ENCODE results near the gene RYR2. TPM values are rescaled to one million over a fixed set of nuclear protein-coding genes. Genes with fewer than 3 reads are reported as not detected.

The RYR2 gene
- total and polyA plus RNA-seq, 9 of the 15 experiments (the other 6 are each of a cell fraction or from before 2014, with no cell fraction given), result 0.03 to 0.42 (median 0.14) TPM

DNA sequence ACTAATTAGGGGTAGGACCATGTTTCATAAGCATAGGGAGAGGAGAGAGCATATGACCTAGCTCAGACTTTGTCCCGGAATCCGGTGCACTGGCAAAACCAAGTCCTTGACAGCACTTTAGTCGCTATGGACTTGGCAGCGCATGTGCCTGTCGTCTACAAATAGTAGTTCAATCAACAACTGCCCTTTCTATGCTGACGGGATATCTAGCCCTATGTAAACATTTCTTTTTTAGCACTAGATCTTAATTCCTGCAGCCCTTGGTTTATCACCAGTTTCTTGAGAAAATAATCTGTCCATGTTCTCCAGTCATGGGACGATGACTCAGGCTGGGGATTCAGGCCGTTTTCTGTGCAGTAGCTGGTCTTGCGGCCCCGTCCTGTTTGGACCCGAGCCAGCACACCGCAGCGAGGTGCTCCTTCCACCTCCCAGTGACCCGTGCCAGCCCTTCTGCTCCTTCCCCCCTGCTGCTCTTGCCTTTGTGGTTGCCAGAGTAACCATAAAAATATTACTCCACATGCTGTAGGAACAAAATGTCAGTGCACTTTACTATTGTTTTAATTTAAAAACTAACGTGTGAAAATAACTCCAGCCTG, 29.1 kb upstream of the RYR2 start (continued):
- TF ChIP-seq, protein P1, sequence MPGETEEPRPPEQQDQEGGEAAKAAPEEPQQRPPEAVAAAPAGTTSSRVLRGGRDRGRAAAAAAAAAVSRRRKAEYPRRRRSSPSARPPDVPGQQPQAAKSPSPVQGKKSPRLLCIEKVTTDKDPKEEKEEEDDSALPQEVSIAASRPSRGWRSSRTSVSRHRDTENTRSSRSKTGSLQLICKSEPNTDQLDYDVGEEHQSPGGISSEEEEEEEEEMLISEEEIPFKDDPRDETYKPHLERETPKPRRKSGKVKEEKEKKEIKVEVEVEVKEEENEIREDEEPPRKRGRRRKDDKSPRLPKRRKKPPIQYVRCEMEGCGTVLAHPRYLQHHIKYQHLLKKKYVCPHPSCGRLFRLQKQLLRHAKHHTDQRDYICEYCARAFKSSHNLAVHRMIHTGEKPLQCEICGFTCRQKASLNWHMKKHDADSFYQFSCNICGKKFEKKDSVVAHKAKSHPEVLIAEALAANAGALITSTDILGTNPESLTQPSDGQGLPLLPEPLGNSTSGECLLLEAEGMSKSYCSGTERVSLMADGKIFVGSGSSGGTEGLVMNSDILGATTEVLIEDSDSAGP (CRISPR knock-in tag; IDR thresholded peaks at IDR 0.05), result no peak
- no peak for TF ChIP-seq CEBPG (CRISPR knock-in tag; IDR thresholded peaks at IDR 0.05)
- TF ChIP-seq CEBPG (tag; conservative IDR thresholded peaks at IDR 0.05 in 1 of 2, IDR thresholded peaks at IDR 0.05 in 1 of 2), result no peak
- TF ChIP-seq PHF20 (IDR thresholded peaks at IDR 0.05; ENCODE audit: partially characterized antibody), result no peak
- peak; percentile 31; the same call in 1 of the 2 replicates for TF ChIP-seq CTBP1 (IDR thresholded peaks at IDR 0.05; ENCODE audit: borderline replicate concordance)
- peak; percentile 48; the same call in 1 of the 2 replicates for TF ChIP-seq ATF7 (IDR thresholded peaks at IDR 0.05)
- TF ChIP-seq ILK (tag; IDR thresholded peaks at IDR 0.05; ENCODE audit: borderline replicate concordance, low read depth), result no peak
- TF ChIP-seq RBBP5 (IDR thresholded peaks at IDR 0.05; ENCODE audit: borderline replicate concordance, insufficient read depth, low read length, poor library complexity, severe bottlenecking), result no peak
- 0 out of 2 replicates have a peak, but pooled peaks have one; percentile 37 for TF ChIP-seq SMARCA4 (IDR thresholded peaks at IDR 0.05)
- TF ChIP-seq ZNF23 (CRISPR knock-in tag; IDR thresholded peaks at IDR 0.05), result no peak
- TF ChIP-seq, protein P2, sequence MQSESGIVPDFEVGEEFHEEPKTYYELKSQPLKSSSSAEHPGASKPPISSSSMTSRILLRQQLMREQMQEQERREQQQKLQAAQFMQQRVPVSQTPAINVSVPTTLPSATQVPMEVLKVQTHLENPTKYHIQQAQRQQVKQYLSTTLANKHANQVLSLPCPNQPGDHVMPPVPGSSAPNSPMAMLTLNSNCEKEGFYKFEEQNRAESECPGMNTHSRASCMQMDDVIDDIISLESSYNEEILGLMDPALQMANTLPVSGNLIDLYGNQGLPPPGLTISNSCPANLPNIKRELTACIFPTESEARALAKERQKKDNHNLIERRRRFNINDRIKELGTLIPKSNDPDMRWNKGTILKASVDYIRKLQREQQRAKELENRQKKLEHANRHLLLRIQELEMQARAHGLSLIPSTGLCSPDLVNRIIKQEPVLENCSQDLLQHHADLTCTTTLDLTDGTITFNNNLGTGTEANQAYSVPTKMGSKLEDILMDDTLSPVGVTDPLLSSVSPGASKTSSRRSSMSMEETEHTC (IDR thresholded peaks at IDR 0.05), result peak; percentile 65; the same call in 1 of the 2 replicates
- TF ChIP-seq ZNF668 (CRISPR knock-in tag; IDR thresholded peaks at IDR 0.05), result no peak
- peak; percentile 69 for TF ChIP-seq CXXC5 (CRISPR knock-in tag; IDR thresholded peaks at IDR 0.05)
- TF ChIP-seq RCOR1 (IDR thresholded peaks at IDR 0.05; ENCODE audit: borderline replicate concordance in 1 of 2, low read depth in 2 of 2, low read length in 2 of 2), result peak in 1 of 2 experiments; percentile 61; a peak in 1 of 4 replicates
- peak; percentile 66; the same call in 1 of the 2 replicates for TF ChIP-seq SMARCE1 (IDR thresholded peaks at IDR 0.05)
- peak in 1 of 2 experiments; percentile 65; a peak in 2 of 4 replicates for TF ChIP-seq MAZ (CRISPR knock-in tag; conservative IDR thresholded peaks at IDR 0.05 in 1 of 2, IDR thresholded peaks at IDR 0.05 in 1 of 2)
- peak; percentile 7; the same call in 1 of the 2 replicates for TF ChIP-seq TAL1 (IDR thresholded peaks at IDR 0.05)
- no peak for TF ChIP-seq OTX1 (CRISPR knock-in tag; IDR thresholded peaks at IDR 0.05)
- TF ChIP-seq, protein P3, sequence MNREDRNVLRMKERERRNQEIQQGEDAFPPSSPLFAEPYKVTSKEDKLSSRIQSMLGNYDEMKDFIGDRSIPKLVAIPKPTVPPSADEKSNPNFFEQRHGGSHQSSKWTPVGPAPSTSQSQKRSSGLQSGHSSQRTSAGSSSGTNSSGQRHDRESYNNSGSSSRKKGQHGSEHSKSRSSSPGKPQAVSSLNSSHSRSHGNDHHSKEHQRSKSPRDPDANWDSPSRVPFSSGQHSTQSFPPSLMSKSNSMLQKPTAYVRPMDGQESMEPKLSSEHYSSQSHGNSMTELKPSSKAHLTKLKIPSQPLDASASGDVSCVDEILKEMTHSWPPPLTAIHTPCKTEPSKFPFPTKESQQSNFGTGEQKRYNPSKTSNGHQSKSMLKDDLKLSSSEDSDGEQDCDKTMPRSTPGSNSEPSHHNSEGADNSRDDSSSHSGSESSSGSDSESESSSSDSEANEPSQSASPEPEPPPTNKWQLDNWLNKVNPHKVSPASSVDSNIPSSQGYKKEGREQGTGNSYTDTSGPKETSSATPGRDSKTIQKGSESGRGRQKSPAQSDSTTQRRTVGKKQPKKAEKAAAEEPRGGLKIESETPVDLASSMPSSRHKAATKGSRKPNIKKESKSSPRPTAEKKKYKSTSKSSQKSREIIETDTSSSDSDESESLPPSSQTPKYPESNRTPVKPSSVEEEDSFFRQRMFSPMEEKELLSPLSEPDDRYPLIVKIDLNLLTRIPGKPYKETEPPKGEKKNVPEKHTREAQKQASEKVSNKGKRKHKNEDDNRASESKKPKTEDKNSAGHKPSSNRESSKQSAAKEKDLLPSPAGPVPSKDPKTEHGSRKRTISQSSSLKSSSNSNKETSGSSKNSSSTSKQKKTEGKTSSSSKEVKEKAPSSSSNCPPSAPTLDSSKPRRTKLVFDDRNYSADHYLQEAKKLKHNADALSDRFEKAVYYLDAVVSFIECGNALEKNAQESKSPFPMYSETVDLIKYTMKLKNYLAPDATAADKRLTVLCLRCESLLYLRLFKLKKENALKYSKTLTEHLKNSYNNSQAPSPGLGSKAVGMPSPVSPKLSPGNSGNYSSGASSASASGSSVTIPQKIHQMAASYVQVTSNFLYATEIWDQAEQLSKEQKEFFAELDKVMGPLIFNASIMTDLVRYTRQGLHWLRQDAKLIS (CRISPR knock-in tag; IDR thresholded peaks at IDR 0.05), result no peak
- TF ChIP-seq CBX1 (IDR thresholded peaks at IDR 0.05; ENCODE audit: low read depth), result no peak
- no peak for TF ChIP-seq ZNF444 (CRISPR knock-in tag; IDR thresholded peaks at IDR 0.05)
- TF ChIP-seq RFX1 (IDR thresholded peaks at IDR 0.05), result peak; percentile 52
- no peak for TF ChIP-seq HOXB6 (CRISPR knock-in tag; IDR thresholded peaks at IDR 0.05; ENCODE audit: borderline replicate concordance)
